Measurements from ENCODE around the gene LAMC1.
"Not testable (repeated sequence)": the region's sequence is repeated elsewhere in the genome, so short reads cannot be mapped to it uniquely, and the experiment has no call there.

The LAMC1 gene

GRCh38 chr1:183110326-183110880 lies 87.2 kb downstream of the LAMC1 start:
- DNase-seq: no peak

- no peak for DNase-seq
These were observed 91.2 kb downstream of the LAMC1 start for GRCh38 chr1:183114441-183114840.

GRCh38 chr1:183116416-183116815 lies 93.2 kb downstream of the LAMC1 start:
- DNase-seq: no peak

GRCh38 chr1:183121609-183122008 lies 98.4 kb downstream of the LAMC1 start:
- no peak for DNase-seq

- DNase-seq: peak; percentile 61
These were observed 101.0 kb downstream of the LAMC1 start for GRCh38 chr1:183124259-183124658.

DNA sequence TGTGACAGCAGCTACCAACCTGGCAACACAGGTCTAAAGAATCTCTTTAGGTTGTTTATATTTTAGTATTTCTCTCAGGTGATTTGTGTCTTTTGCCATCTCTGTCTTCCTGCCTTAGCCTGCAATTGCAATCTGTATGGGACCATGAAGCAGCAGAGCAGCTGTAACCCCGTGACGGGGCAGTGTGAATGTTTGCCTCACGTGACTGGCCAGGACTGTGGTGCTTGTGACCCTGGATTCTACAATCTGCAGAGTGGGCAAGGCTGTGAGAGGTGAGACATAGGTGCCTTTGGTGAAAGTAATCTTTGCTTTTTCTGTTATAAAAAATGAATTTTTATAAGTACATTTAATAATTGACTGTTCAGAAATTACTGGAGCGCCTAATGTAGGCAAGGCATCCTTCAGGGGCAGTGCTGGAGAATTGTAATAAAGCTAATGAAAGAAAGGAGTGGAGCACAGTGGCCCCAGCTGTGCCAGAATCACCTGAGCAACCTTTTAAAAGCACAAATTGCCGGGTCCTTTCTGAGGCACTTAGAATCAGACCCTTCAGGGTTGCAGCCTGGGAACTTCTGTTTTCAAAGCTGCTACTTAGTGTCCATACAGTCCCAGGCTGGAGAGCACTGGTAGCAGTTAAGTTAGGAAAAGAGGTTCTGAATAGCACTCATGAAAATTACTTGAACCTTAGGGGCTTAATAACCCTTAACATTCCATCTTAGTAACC lies 102.2 kb downstream of the LAMC1 start:
- DNase-seq: peak; percentile 91

- DNase-seq: no peak
These were observed 102.8 kb downstream of the LAMC1 start for GRCh38 chr1:183126000-183126366.

GRCh38 chr1:183126528-183126927 lies 103.3 kb downstream of the LAMC1 start:
- no peak for DNase-seq

GRCh38 chr1:183129921-183130690 lies 106.9 kb downstream of the LAMC1 start:
- no peak for DNase-seq

- DNase-seq: no peak
These were observed 107.9 kb downstream of the LAMC1 start for GRCh38 chr1:183131166-183131565.

GRCh38 chr1:183135336-183135735 lies 112.1 kb downstream of the LAMC1 start:
- DNase-seq: no peak

DNA sequence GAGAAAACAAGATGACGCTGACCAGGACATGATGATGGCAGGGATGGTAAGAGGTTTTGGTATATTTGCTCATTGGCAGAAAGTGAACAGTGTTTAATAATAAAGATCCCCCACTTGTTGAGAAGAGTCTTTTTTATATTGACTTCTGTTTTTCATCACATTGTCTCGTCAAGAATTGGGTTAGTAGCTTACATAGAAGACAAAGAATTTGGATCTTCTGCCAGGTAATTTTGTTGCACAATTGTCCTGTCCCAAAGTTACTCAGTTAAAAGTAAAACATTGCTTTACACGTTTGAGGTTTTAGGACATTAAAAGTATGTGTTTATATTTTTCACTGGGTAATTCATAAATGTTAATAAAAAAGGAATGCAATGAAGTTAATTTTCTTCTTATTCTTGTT lies 114.6 kb downstream of the LAMC1 start:
- no peak for DNase-seq

DNA sequence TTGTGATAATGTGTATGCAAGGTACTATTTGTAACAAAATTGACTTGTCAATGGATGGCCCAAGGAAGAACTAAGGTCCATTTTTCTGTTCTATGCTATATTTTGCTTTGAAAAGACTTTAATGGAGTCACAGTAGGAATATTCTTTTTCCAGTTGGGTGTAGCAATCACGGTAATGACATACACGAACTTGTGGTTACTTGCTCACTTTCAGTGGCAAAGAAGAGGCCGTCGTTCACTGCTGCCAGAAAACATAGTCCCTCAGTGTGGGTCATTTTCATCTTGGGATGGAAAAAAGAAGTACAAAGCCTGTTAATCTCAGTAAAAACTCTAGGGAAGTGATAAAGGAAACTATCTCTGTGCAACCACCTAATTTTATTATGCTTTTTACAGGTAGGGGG lies 115.1 kb downstream of the LAMC1 start:
- no peak for DNase-seq

GRCh38 chr1:183139281-183139942 lies 116.2 kb downstream of the LAMC1 start:
- no peak for DNase-seq

GRCh38 chr1:183140633-183141032 lies 117.4 kb downstream of the LAMC1 start:
- no peak for DNase-seq

- no peak for DNase-seq
These were observed 119.0 kb downstream of the LAMC1 start for GRCh38 chr1:183142171-183142570.

GRCh38 chr1:183143576-183144315 lies 120.5 kb downstream of the LAMC1 start:
- DNase-seq: no peak

DNA sequence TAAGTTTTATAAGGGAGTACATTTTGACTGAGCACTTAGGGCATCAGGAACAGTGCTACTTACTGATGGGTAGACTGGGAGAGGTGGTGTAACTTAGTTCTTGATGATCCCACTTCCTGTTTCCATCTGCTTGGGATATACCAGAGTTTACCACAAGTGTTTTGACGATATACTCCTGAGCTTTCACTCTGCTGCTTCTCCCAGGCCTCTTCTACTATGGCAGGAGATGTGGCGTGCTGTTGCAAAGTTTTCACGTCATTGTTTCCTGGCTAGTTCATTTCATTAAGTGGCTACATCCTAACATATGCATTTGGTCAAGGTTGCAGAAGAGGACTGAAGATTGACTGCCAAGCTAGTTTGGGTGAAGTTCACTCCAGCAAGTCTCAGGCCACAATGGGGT lies 121.5 kb downstream of the LAMC1 start:
- no peak for DNase-seq

DNA sequence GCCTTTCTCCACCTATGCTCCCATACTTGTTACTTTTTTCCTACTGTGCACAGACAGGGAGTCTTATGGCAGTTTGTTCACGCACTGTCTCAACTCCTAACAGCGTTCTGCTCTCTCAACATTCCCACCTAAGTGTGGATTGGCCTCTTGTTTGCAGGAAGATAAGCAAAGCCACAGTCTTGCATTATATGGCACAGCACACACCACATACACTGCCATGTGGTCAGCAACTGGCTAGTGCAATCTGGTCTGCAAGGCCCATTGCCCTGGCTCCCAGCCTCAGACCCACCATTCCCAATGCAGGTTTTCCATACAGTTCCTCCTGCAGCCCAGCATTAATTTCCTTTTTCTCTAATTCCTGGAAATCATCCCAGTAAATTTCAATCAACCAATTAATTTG lies 124.5 kb downstream of the LAMC1 start:
- no peak for DNase-seq

- no peak for DNase-seq
These were observed 125.4 kb downstream of the LAMC1 start for GRCh38 chr1:183148599-183148998.

DNA sequence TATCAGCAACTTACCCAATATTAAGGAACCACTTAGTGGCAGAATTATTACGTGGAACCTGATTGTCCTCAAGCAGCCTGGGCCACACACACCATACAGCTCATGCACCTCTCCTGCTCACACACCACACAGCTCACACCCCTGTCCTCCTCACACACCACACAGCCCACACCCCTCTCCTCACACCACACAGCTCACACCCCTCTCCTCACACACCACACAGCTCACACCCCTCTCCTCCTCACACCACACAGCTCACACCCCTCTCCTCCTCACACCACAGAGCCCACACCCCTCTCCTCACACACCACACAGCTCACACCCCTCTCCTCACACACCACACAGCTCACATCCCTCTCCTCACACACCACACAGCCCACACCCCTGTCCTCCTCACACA lies 126.1 kb downstream of the LAMC1 start:
- DNase-seq: no peak

DNA sequence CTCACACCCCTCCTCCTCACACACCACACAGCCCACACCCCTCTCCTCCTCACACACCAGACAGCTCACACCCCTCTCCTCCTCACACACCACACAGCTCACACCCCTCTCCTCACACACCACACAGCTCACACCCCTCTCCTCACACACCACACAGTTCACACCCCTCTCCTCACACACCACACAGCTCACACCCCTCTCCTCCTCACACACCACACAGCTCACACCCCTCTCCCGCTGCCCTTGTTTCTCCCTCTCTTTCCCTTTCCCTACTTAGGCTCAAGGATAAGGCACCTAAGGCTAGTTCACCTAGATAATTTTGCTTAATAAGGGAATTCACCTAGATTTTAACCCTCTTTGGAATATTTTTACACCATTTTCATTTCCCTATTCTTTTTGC lies 126.8 kb downstream of the LAMC1 start:
- DNase-seq: not testable (repeated sequence)

- DNase-seq: no peak
These were observed 127.2 kb downstream of the LAMC1 start for GRCh38 chr1:183150445-183150844.

Data from DMS79 (cell line).